ENCODE data around the gene ZNF701. TPM values are rescaled to one million over a fixed set of nuclear protein-coding genes. Genes with fewer than 3 reads are reported as not detected.

Gene ZNF701
- total and polyA plus RNA-seq, 2 experiments from 2014 or later: 8.5 to 24.7 TPM

- Histone ChIP-seq H2AFZ (no peak overlapping the region), H3K27ac (ENCODE audit: low read depth) (no peak overlapping the region), H3K4me2 (no peak overlapping the region), H3F3A (replicated peaks; ENCODE audit: low read depth) (0 out of 2 replicates have a peak, but pooled peaks cover 3% of the 10 kb centered on the region), H3K27me3 (ENCODE audit: insufficient read depth) (peaks cover 10% of the 10 kb centered on the region; the same call in 1 of the 2 replicates), H4K20me1 (replicated peaks; ENCODE audit: insufficient read depth) (no peaks in the 10 kb centered on the region; the same call in 1 of the 2 replicates), H3K4me1 (ENCODE audit: insufficient read depth) (peaks cover 25% of the 10 kb centered on the region), H3K36me3 (ENCODE audit: insufficient read depth) (no peaks in the 10 kb centered on the region), H3K9me2 (ENCODE audit: insufficient read depth) (no peaks in the 10 kb centered on the region), H3K79me2 (replicated peaks; ENCODE audit: insufficient read depth) (peaks cover 9% of the 10 kb centered on the region; the same call in 1 of the 2 replicates), H3K4me3 (no peak overlapping the region)
- no peak overlapping the region for H3K27ac Mint-ChIP-seq
- no peak for ATAC-seq
- H3K36me3 Mint-ChIP-seq (ENCODE audit: low read depth): peaks cover 13% of the 10 kb centered on the region
- peaks cover under 1% of the 10 kb centered on the region; the same call in 1 of the 3 replicates for H3K9me3 Mint-ChIP-seq
- TF ChIP-seq, protein P1, sequence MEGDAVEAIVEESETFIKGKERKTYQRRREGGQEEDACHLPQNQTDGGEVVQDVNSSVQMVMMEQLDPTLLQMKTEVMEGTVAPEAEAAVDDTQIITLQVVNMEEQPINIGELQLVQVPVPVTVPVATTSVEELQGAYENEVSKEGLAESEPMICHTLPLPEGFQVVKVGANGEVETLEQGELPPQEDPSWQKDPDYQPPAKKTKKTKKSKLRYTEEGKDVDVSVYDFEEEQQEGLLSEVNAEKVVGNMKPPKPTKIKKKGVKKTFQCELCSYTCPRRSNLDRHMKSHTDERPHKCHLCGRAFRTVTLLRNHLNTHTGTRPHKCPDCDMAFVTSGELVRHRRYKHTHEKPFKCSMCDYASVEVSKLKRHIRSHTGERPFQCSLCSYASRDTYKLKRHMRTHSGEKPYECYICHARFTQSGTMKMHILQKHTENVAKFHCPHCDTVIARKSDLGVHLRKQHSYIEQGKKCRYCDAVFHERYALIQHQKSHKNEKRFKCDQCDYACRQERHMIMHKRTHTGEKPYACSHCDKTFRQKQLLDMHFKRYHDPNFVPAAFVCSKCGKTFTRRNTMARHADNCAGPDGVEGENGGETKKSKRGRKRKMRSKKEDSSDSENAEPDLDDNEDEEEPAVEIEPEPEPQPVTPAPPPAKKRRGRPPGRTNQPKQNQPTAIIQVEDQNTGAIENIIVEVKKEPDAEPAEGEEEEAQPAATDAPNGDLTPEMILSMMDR (conservative IDR thresholded peaks at IDR 0.05; ENCODE audit: low read depth in 2 of 2): no peak
- TF ChIP-seq, protein P2, sequence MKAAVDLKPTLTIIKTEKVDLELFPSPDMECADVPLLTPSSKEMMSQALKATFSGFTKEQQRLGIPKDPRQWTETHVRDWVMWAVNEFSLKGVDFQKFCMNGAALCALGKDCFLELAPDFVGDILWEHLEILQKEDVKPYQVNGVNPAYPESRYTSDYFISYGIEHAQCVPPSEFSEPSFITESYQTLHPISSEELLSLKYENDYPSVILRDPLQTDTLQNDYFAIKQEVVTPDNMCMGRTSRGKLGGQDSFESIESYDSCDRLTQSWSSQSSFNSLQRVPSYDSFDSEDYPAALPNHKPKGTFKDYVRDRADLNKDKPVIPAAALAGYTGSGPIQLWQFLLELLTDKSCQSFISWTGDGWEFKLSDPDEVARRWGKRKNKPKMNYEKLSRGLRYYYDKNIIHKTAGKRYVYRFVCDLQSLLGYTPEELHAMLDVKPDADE (IDR thresholded peaks at IDR 0.05): no peak
- TF ChIP-seq ZNF114 (CRISPR knock-in tag; IDR thresholded peaks at IDR 0.05) (no peak), POLR2AphosphoS5 (IDR thresholded peaks at IDR 0.05; ENCODE audit: low read depth) (no peak), CREB1 (CRISPR knock-in tag; IDR thresholded peaks at IDR 0.05; ENCODE audit: low read depth) (no peak), EZH2 (IDR thresholded peaks at IDR 0.05; ENCODE audit: low read depth, unreplicated experiment) (no peak), ZNF331 (CRISPR knock-in tag; IDR thresholded peaks at IDR 0.05; ENCODE audit: low read depth) (no peak), JUNB (IDR thresholded peaks at IDR 0.05; ENCODE audit: unreplicated experiment) (no peak), ZNF462 (CRISPR knock-in tag; IDR thresholded peaks at IDR 0.05) (no peak), STAT1 (IDR thresholded peaks at IDR 0.05; ENCODE audit: unreplicated experiment) (no peak), NANOG (IDR thresholded peaks at IDR 0.05; ENCODE audit: borderline replicate concordance) (no peak), EZH2phosphoT487 (IDR thresholded peaks at IDR 0.05; ENCODE audit: unreplicated experiment) (no peak)
- TF ChIP-seq, protein P3, sequence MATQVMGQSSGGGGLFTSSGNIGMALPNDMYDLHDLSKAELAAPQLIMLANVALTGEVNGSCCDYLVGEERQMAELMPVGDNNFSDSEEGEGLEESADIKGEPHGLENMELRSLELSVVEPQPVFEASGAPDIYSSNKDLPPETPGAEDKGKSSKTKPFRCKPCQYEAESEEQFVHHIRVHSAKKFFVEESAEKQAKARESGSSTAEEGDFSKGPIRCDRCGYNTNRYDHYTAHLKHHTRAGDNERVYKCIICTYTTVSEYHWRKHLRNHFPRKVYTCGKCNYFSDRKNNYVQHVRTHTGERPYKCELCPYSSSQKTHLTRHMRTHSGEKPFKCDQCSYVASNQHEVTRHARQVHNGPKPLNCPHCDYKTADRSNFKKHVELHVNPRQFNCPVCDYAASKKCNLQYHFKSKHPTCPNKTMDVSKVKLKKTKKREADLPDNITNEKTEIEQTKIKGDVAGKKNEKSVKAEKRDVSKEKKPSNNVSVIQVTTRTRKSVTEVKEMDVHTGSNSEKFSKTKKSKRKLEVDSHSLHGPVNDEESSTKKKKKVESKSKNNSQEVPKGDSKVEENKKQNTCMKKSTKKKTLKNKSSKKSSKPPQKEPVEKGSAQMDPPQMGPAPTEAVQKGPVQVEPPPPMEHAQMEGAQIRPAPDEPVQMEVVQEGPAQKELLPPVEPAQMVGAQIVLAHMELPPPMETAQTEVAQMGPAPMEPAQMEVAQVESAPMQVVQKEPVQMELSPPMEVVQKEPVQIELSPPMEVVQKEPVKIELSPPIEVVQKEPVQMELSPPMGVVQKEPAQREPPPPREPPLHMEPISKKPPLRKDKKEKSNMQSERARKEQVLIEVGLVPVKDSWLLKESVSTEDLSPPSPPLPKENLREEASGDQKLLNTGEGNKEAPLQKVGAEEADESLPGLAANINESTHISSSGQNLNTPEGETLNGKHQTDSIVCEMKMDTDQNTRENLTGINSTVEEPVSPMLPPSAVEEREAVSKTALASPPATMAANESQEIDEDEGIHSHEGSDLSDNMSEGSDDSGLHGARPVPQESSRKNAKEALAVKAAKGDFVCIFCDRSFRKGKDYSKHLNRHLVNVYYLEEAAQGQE (IDR thresholded peaks at IDR 0.05; ENCODE audit: unreplicated experiment): no peak
- peaks cover 15% of the 10 kb centered on the region for H3K4me1 Mint-ChIP-seq
- H3K4me3 Mint-ChIP-seq: no peak overlapping the region
- DNase-seq (ENCODE audit: low spot score): no peak
- H3K27me3 Mint-ChIP-seq (ENCODE audit: insufficient read depth, low read depth, poor library complexity): peaks cover 13% of the 10 kb centered on the region
These were observed 32.9 kb downstream of the ZNF701 start for GRCh38 chr19:52602941-52603340.

Measured in GM23338 (cell line).